GM19438 (cell line): ENCODE results near the gene MAGEH1.
A peak's percentile ranks its signal among the peaks of the same experiment; 100 is the strongest.
"Not testable (repeated sequence)": the region's sequence is repeated elsewhere in the genome, so short reads cannot be mapped to it uniquely, and the experiment has no call there.

Experiments used
- ATAC-seq: cut with Tn5 transposase; IDR thresholded peaks from one replicate; pipeline ENCODE4 v1.9.1; 2021; ENCODE audit warnings: low read depth; ENCODE audit not compliant: unreplicated experiment

Gene MAGEH1

GRCh38 chrX:55451990-55452832 is at the start of gene MAGEH1:
Gene MAGEH1, plus strand, starts transcription at chrX:55452127. Its CDS starts 248 bp downstream, at chrX:55452375.
- peak; percentile 92 for ATAC-seq

GRCh38 chrX:55427079-55427478 is 24.8 kb upstream of the MAGEH1 start:
- not testable (repeated sequence) for ATAC-seq

GRCh38 chrX:55443468-55443867 is 8.5 kb upstream of the MAGEH1 start:
- not testable (repeated sequence) for ATAC-seq

- no peak for ATAC-seq
Measured at GRCh38 chrX:55450259-55450658, 1.7 kb upstream of the MAGEH1 start.

- no peak for ATAC-seq
Measured at GRCh38 chrX:55451141-55451540, 786 bp upstream of the MAGEH1 start.

GRCh38 chrX:55451626-55451989 is 319 bp upstream of the MAGEH1 start:
- ATAC-seq: peak; percentile 15

GRCh38 chrX:55452833-55453124 is 852 bp downstream of the MAGEH1 start:
- ATAC-seq: no peak

- ATAC-seq: not testable (repeated sequence)
Measured at GRCh38 chrX:55455708-55456107, 3.8 kb downstream of the MAGEH1 start.

GRCh38 chrX:55459426-55459825 is 7.5 kb downstream of the MAGEH1 start:
- not testable (repeated sequence) for ATAC-seq

GRCh38 chrX:55459926-55460325 is 8.0 kb downstream of the MAGEH1 start:
- not testable (repeated sequence) for ATAC-seq

GRCh38 chrX:55464050-55464449 is 12.1 kb downstream of the MAGEH1 start:
- not testable (repeated sequence) for ATAC-seq

GRCh38 chrX:55465108-55465507 is 13.2 kb downstream of the MAGEH1 start:
- not testable (repeated sequence) for ATAC-seq

- not testable (repeated sequence) for ATAC-seq
Measured at GRCh38 chrX:55465791-55466190, 13.9 kb downstream of the MAGEH1 start.

- not testable (repeated sequence) for ATAC-seq
Measured at GRCh38 chrX:55479956-55480355, 28.0 kb downstream of the MAGEH1 start.

- ATAC-seq: no peak
Measured at GRCh38 chrX:55480390-55481062, 28.6 kb downstream of the MAGEH1 start.

GRCh38 chrX:55484948-55485347 is 33.0 kb downstream of the MAGEH1 start:
- ATAC-seq: no peak

GRCh38 chrX:55486736-55487135 is 34.8 kb downstream of the MAGEH1 start:
- ATAC-seq: no peak

- no peak for ATAC-seq
Measured at GRCh38 chrX:55487143-55487542, 35.2 kb downstream of the MAGEH1 start.

GRCh38 chrX:55488006-55488592 is 36.2 kb downstream of the MAGEH1 start:
- peak; percentile 4 for ATAC-seq

- ATAC-seq: peak; percentile 62
Measured at GRCh38 chrX:55488593-55489313, 36.8 kb downstream of the MAGEH1 start.
